H9 (cell line): ENCODE data around the gene TGFBRAP1. TPM values are rescaled to one million over a fixed set of nuclear protein-coding genes. Genes with fewer than 3 reads are reported as not detected.

Experiments used
- DNase-seq: peaks from one replicate; pipeline ENCODE4 v3.0.0-alpha.2; 2017
- H2AFZ ChIP-seq: one replicate; pipeline ENCODE4 v1.6.1; 2013; ENCODE audit warnings: mild to moderate bottlenecking, low read length, control low read depth, moderate library complexity
- H2AK5ac ChIP-seq: 2 replicates; pipeline ENCODE4 v1.6.1; 2013; ENCODE audit warnings: low read length, control low read depth, mixed read lengths; ENCODE audit not compliant: insufficient read length
- H2BK120ac ChIP-seq: one replicate; pipeline ENCODE4 v1.6.1; 2013; ENCODE audit warnings: low read depth, mild to moderate bottlenecking, low read length, control low read depth, inconsistent platforms; ENCODE audit not compliant: poor library complexity, severe bottlenecking
- H2BK12ac ChIP-seq: 2 replicates; pipeline ENCODE4 v1.6.1; 2013; ENCODE audit warnings: low read length, control low read depth, mixed read lengths, low read depth; ENCODE audit not compliant: insufficient read length
- H2BK15ac ChIP-seq: 2 replicates; pipeline ENCODE4 v1.6.1; 2013; ENCODE audit warnings: low read depth, low read length, control low read depth
- H2BK20ac ChIP-seq: one replicate; pipeline ENCODE4 v1.6.1; 2013; ENCODE audit warnings: low read depth, mild to moderate bottlenecking, low read length, control low read depth, inconsistent platforms; ENCODE audit not compliant: poor library complexity, severe bottlenecking
- H2BK5ac ChIP-seq: 2 replicates; pipeline ENCODE4 v1.6.1; 2013; ENCODE audit warnings: low read length, control low read depth, mixed read lengths; ENCODE audit not compliant: insufficient read length
- H3K14ac ChIP-seq: 2 replicates; pipeline ENCODE4 v1.6.1; 2013; ENCODE audit warnings: low read length, control low read depth; ENCODE audit not compliant: insufficient read depth
- H3K18ac ChIP-seq: 2 replicates; pipeline ENCODE4 v1.6.1; 2013; ENCODE audit warnings: low read depth, mild to moderate bottlenecking, mixed read lengths, low read length, control low read depth; ENCODE audit not compliant: insufficient read length
- H3K23ac ChIP-seq: 2 replicates; pipeline ENCODE4 v1.6.1; 2013; ENCODE audit warnings: low read length, control low read depth, mixed read lengths, low read depth; ENCODE audit not compliant: insufficient read length
- H3K23me2 ChIP-seq: 2 replicates; pipeline ENCODE4 v1.6.1; 2013; ENCODE audit warnings: low read depth, mild to moderate bottlenecking, mixed read lengths, low read length, control low read depth; ENCODE audit not compliant: insufficient read length, poor library complexity, severe bottlenecking
- H3K27ac ChIP-seq: 2 replicates; pipeline ENCODE4 v1.5.1; 2013; ENCODE audit warnings: low read length, control low read depth, mixed read lengths, low read depth; ENCODE audit not compliant: insufficient read length
- H3K27me3 ChIP-seq: 2 replicates; pipeline ENCODE4 v1.6.1; 2013; ENCODE audit warnings: low read length, control low read depth, inconsistent platforms; ENCODE audit not compliant: insufficient read depth
- H3K4ac ChIP-seq: 2 replicates; pipeline ENCODE4 v1.6.1; 2013; ENCODE audit warnings: low read depth, mild to moderate bottlenecking, control low read depth, inconsistent platforms, low read length, moderate library complexity
- H3K4me1 ChIP-seq: 2 replicates; pipeline ENCODE4 v1.6.1; 2013; ENCODE audit warnings: low read length, control low read depth, inconsistent platforms; ENCODE audit not compliant: insufficient read depth
- H3K4me2 ChIP-seq: 2 replicates; pipeline ENCODE4 v1.6.1; 2013; ENCODE audit warnings: low read length, control low read depth, mixed read lengths; ENCODE audit not compliant: insufficient read length, insufficient read depth
- H3K56ac ChIP-seq: 2 replicates; pipeline ENCODE4 v1.6.1; 2013; ENCODE audit warnings: low read depth, mild to moderate bottlenecking, mixed read lengths, low read length, control low read depth; ENCODE audit not compliant: insufficient read length
- H3K79me1 ChIP-seq: 2 replicates; pipeline ENCODE4 v1.6.1; 2013; ENCODE audit warnings: low read depth, mild to moderate bottlenecking, moderate library complexity, low read length, control low read depth, inconsistent platforms; ENCODE audit not compliant: insufficient read depth, poor library complexity, severe bottlenecking
- H3K79me2 ChIP-seq: 2 replicates; pipeline ENCODE4 v1.6.1; 2013; ENCODE audit warnings: low read length, control low read depth, inconsistent platforms; ENCODE audit not compliant: insufficient read depth
- H3K9ac ChIP-seq: 2 replicates; pipeline ENCODE4 v1.6.1; 2013; ENCODE audit warnings: low read length, control low read depth, mixed read lengths; ENCODE audit not compliant: insufficient read length; ENCODE audit errors: extremely low read depth
- H3K9me3 ChIP-seq: one replicate; pipeline ENCODE4 v1.6.1; 2013; ENCODE audit warnings: low read depth, low read length, inconsistent platforms; ENCODE audit not compliant: control insufficient read depth
- H3T11ph ChIP-seq: one replicate; pipeline ENCODE4 v1.6.1; 2013; ENCODE audit warnings: mild to moderate bottlenecking, low read length, control low read depth, inconsistent platforms
- H4K20me1 ChIP-seq: one replicate; pipeline ENCODE4 v1.6.1; 2013; ENCODE audit not compliant: control insufficient read depth, insufficient read length, insufficient read depth
- H4K5ac ChIP-seq: 2 replicates; pipeline ENCODE4 v1.6.1; 2013; ENCODE audit warnings: low read depth, mild to moderate bottlenecking, mixed read lengths, low read length, control low read depth; ENCODE audit not compliant: insufficient read length
- H4K8ac ChIP-seq: replicated peaks from 2 replicates; pipeline ENCODE4 v1.6.1; 2013; ENCODE audit warnings: low read length, control low read depth, mixed read lengths, low read depth; ENCODE audit not compliant: insufficient read length
- H4K91ac ChIP-seq: 2 replicates; pipeline ENCODE4 v1.6.1; 2013; ENCODE audit warnings: low read depth, mild to moderate bottlenecking, moderate library complexity, mixed read lengths, low read length, control low read depth; ENCODE audit not compliant: insufficient read length
- H3K27ac Mint-ChIP-seq, 3 experiments: 2 replicates in 2 of 3; 3 replicates in 1 of 3; pipeline ENCODE4 v1.8.0; 2020 to 2021; ENCODE audit warnings: mixed read lengths in 3 of 3, mild to moderate bottlenecking in 1 of 3, moderate library complexity in 1 of 3
- H3K27me3 Mint-ChIP-seq: 2 replicates; pipeline ENCODE4 v1.8.0; 2021; ENCODE audit warnings: low read depth, mild to moderate bottlenecking, moderate library complexity, mixed read lengths
- H3K36me3 Mint-ChIP-seq, 3 experiments: 2 replicates in 2 of 3; 3 replicates in 1 of 3; pipeline ENCODE4 v1.8.0; 2020 to 2021; ENCODE audit warnings: low read depth in 3 of 3, mixed read lengths in 3 of 3; ENCODE audit not compliant: insufficient read depth in 1 of 3
- H3K4me1 Mint-ChIP-seq, 2 experiments: 2 replicates each; pipeline ENCODE4 v1.8.0; 2020; ENCODE audit warnings: mixed read lengths in 2 of 2
- H3K4me3 Mint-ChIP-seq, 2 experiments: 2 replicates in 1 of 2; 3 replicates in 1 of 2; pipeline ENCODE4 v1.8.0; 2020 to 2021; ENCODE audit warnings: mild to moderate bottlenecking in 2 of 2, mixed read lengths in 2 of 2, moderate library complexity in 1 of 2
- H3K9me3 Mint-ChIP-seq, 2 experiments: 2 replicates in 1 of 2; 3 replicates in 1 of 2; pipeline ENCODE4 v1.8.0; 2020; ENCODE audit warnings: mild to moderate bottlenecking in 2 of 2, mixed read lengths in 2 of 2, moderate library complexity in 1 of 2
- WGBS: extraction: QIAGEN DNeasy Blood & Tissue Kit; methylation state at CpG from one replicate; pipeline ENCODE4 v1.1.7; 2013; ENCODE audit warnings: missing lambda C conversion rate, low lambda C conversion rate, mixed read lengths; ENCODE audit not compliant: insufficient read length; ENCODE audit errors: extremely low coverage; 5-methylcytosine and 5-hydroxymethylcytosine counted together
- total RNA-seq: library from RNA; stranded (reverse); gene quantifications from 2 replicates; pipeline ENCODE4 v1.2.1, GENCODE V29; 2021
- TF ChIP-seq, protein P1 (sequence below): fragments of 200-600 bp; sonication (generic); conservative IDR thresholded peaks from 3 replicates; pipeline ENCODE4 v1.8.0; 2021; ENCODE audit warnings: antibody characterized with exemption, mild to moderate bottlenecking

TGFBRAP1 gene
- total RNA-seq, 1 experiment from 2014 or later: 23.6 TPM

DNA sequence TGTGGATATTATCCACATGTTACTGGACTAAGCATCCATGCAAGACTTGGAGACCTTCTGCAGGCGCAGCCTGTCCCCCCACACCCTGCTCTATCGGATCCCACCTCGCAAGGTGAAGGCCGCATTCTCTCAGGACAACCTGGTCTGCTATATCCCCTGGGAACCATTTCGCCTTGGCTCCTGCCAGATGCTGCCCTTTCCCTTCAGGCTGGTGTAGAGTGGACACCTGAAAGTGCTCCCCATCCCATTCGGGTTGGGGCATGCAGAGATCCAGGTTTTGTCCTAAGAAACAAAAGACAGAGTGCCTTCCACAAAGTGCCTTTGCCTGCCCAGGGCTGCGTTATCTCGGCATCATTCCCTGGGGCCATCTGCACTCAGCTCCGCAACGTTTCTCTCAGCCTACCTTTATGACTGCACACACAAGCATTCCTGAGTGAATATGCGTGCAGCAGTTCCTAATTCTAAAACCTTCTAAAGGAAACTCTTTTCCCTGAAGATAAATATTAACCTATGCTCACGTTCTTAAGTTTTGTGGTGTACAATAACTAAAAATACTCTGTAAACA is 48.8 kb upstream of the TGFBRAP1 start:
- no peak overlapping the region for H3K18ac ChIP-seq
- Mint-ChIP-seq H3K4me1 (no peaks in the 10 kb centered on the region), H3K27me3 (no peaks in the 10 kb centered on the region; the same call in 1 of the 2 replicates), H3K9me3 (no peaks in the 10 kb centered on the region), H3K4me3 (no peak overlapping the region), H3K27ac (no peak overlapping the region), H3K36me3 (peaks cover 2 to 31% (median 31%) of the 10 kb centered on the region in 3 experiments)
- H3K14ac ChIP-seq: no peak overlapping the region
- H3K4me1 ChIP-seq: no peaks in the 10 kb centered on the region
- no peak overlapping the region for H3K56ac ChIP-seq
- no peak overlapping the region for H3K9ac ChIP-seq
- WGBS: no CpG with 5 or more reads among the region's 12 CpGs
- no peak overlapping the region for H3T11ph ChIP-seq
- H2BK15ac ChIP-seq: no peak overlapping the region
- H3K27ac ChIP-seq: no peak overlapping the region
- H3K4ac ChIP-seq: no peak overlapping the region
- H2AK5ac ChIP-seq: no peak overlapping the region
- no peak overlapping the region for H4K91ac ChIP-seq
- H3K79me1 ChIP-seq: no peaks in the 10 kb centered on the region
- H3K27me3 ChIP-seq: no peaks in the 10 kb centered on the region
- no peak overlapping the region for H2AFZ ChIP-seq
- H3K23me2 ChIP-seq: no peaks in the 10 kb centered on the region
- H4K20me1 ChIP-seq: no peaks in the 10 kb centered on the region
- no peaks in the 10 kb centered on the region for H3K9me3 ChIP-seq
- TF ChIP-seq, protein P1, sequence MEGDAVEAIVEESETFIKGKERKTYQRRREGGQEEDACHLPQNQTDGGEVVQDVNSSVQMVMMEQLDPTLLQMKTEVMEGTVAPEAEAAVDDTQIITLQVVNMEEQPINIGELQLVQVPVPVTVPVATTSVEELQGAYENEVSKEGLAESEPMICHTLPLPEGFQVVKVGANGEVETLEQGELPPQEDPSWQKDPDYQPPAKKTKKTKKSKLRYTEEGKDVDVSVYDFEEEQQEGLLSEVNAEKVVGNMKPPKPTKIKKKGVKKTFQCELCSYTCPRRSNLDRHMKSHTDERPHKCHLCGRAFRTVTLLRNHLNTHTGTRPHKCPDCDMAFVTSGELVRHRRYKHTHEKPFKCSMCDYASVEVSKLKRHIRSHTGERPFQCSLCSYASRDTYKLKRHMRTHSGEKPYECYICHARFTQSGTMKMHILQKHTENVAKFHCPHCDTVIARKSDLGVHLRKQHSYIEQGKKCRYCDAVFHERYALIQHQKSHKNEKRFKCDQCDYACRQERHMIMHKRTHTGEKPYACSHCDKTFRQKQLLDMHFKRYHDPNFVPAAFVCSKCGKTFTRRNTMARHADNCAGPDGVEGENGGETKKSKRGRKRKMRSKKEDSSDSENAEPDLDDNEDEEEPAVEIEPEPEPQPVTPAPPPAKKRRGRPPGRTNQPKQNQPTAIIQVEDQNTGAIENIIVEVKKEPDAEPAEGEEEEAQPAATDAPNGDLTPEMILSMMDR: no peak
- no peak overlapping the region for H3K4me2 ChIP-seq
- DNase-seq: no peak
- H2BK5ac ChIP-seq: no peak overlapping the region
- no peak overlapping the region for H2BK12ac ChIP-seq
- H4K5ac ChIP-seq: no peak overlapping the region
- H2BK20ac ChIP-seq: no peak overlapping the region
- H3K23ac ChIP-seq: no peak overlapping the region
- H4K8ac ChIP-seq: no peak overlapping the region
- no peaks in the 10 kb centered on the region for H3K79me2 ChIP-seq
- no peak overlapping the region for H2BK120ac ChIP-seq
